Measurements from ENCODE around the gene COL4A2.

DNA sequence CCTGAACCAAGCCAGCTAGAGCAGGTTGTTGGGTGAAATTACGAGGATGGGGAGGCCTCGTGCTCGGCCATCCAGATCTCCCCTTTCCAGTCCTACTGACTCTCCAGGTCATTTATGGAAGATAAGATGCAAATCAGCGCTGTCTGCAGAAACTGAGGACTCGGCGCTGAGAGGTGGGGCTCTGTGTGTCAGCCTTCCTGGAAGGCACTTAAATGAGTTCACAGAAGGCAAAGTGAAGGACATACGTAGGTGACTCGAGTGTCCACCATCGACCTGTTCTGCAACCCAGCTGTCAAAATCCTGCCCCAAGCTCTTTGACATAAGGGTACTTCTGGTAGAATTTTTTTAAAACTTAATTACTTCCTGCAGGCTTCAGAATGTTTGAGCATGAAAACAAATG lies 168.0 kb downstream of the COL4A2 start:
- no peak for TF ChIP-seq POLR2A (IDR thresholded peaks at IDR 0.05)
- TF ChIP-seq, protein P1, sequence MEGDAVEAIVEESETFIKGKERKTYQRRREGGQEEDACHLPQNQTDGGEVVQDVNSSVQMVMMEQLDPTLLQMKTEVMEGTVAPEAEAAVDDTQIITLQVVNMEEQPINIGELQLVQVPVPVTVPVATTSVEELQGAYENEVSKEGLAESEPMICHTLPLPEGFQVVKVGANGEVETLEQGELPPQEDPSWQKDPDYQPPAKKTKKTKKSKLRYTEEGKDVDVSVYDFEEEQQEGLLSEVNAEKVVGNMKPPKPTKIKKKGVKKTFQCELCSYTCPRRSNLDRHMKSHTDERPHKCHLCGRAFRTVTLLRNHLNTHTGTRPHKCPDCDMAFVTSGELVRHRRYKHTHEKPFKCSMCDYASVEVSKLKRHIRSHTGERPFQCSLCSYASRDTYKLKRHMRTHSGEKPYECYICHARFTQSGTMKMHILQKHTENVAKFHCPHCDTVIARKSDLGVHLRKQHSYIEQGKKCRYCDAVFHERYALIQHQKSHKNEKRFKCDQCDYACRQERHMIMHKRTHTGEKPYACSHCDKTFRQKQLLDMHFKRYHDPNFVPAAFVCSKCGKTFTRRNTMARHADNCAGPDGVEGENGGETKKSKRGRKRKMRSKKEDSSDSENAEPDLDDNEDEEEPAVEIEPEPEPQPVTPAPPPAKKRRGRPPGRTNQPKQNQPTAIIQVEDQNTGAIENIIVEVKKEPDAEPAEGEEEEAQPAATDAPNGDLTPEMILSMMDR (IDR thresholded peaks at IDR 0.05) = no peak
- no peak for TF ChIP-seq POLR2AphosphoS5 (IDR thresholded peaks at IDR 0.05)

All from suprapubic skin (tissue), 4 donors.